Stimulated activated CD4-positive, alpha-beta T cell treated with anti-CD3 and anti-CD28 coated beads, Interleukin-4, amount 100 ng/mL, for 1 hour (primary cell): ENCODE data around the gene S100B.
A peak's percentile ranks its signal among the peaks of the same experiment; 100 is the strongest.

Experiments used
- DNase-seq: peaks from one replicate; pipeline ENCODE4 v3.0.0-alpha.2; 2020

The S100B gene

DNA sequence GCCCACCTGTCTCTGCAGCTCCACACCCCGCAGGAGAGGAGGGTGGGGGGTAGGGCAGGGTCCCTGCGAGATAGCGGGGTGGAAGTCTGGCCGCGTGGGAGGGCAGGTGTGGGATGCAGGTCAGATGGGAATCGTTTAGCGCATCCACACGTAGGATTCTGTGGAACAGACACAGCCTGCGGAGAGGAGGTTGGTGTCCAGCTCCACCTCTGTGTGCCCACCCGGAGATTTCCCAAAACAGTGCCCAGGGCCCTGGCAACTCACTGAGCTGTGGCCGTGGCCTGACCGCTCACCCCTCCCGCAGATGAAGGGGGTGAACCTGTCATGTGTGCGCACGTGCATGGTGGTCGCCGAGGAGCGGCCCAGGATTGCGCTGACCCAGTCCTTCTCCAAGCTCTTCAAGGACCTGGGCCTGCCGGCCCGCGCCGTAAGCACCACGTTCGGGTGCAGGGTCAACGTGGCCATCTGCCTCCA is 46.9 kb downstream of the S100B start:
- DNase-seq: no peak

DNA sequence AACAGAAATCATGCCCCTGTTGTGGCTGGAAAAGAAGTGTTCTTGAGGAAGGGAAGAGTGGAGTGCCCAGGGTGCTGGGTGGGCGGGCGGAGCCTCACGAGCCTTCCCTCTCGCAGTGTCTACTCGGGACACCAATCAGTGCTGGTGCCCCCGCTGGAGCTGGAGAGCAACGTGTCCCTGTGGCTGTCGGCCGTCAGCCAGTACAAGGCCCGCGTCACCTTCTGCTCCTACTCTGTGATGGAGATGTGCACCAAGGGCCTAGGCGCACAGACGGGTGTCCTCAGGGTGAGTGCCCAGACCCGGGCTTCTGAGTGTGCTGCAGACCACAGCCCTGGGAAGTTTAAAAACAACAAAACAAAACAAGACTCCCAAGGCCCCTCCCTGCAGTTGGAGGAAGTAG is 47.4 kb downstream of the S100B start:
- no peak for DNase-seq

DNA sequence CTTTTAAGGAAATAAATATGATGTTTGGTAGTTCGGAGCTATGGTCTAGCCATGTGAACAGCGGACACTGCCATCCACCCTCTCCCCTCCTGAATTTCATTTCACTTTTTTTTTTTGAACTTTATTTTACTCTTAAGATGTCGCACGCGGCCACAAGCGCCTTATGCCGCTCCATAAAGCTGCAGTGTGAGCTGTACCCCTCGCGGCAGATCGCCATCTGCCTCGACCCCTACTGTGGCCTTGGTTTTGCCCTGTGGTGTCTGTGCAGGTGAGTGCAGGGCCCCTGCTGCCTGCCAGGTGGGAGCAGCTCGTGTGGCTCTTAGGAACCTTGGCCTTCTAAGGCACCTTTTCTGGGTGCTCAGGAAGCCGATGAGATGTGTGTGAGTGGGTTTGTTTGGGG is 48.1 kb downstream of the S100B start:
- no peak for DNase-seq

DNA sequence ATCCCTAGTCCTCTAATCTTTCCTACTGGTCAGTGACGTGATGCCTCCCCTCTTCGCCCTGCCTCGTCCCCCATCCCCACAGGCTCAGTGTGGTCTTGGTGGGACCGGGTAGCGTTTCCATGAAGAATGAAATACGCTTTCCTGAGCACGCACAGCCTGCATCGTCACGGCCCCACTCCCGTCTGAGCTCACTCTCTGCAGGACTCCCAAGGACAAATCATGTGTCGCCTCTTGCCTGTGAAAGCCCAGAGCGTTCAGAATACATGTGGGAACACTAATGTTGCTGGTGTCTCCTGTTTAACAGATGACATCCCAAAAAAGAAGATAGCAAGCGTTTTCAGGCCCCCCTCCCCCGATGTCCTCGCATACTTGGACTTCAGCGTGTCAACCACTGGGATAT is 49.2 kb downstream of the S100B start:
- DNase-seq: no peak

DNA sequence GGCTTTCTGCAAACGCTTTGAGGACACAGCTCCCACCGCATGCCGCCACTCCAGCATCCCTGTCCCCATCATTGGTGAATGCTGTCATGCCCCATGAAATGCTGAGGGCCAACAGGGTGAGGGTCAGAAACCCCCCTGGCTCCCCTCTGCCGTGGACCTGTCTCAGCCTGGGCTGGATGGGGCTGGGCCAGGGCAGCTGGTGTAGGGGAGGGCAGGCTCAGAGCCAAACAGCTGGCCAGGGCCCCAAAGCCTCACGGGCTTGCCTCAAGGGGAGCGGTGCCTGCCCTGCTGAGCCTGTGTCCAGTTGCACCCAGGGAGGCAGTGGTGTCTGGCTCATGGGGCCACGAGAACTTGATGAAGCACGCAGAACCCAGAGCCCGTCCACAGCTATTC is 49.7 kb downstream of the S100B start:
- DNase-seq: no peak

DNA sequence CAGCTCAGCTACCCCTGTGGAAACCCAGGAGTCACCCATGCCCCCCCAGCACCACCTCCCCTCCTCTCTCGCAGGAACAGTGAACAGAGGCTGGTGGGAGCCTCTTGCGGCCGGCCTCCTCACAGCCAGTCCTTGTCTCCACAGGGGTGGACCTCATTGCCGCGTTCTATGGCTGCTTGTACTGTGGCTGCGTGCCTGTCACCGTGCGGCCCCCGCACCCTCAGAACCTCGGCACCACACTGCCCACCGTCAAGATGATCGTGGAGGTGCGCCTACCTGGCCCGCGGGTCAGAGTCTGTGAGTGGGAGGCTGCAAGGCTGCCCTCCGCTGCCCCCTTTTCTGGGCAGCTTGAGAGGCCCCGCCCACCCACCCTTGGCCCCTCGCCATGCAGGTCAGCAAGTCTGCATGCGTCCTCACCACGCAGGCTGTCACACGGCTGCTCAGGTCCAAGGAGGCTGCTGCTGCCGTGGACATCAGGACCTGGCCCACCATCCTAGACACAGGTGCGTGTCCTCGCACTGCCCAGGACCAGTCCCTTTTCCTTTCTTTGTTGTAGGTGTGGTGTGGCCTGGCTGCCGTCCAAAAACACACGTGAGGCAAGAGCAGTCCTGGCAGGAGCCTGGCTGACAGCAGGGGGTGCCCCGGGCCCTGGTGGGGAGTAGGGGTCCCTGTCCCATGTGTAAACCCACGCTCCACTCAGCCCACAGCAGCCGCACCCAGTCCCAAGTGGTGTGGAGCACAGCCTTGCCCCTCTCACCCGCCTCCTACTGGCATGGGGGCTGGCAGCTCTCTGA is 50.3 kb downstream of the S100B start:
- DNase-seq: no peak

DNA sequence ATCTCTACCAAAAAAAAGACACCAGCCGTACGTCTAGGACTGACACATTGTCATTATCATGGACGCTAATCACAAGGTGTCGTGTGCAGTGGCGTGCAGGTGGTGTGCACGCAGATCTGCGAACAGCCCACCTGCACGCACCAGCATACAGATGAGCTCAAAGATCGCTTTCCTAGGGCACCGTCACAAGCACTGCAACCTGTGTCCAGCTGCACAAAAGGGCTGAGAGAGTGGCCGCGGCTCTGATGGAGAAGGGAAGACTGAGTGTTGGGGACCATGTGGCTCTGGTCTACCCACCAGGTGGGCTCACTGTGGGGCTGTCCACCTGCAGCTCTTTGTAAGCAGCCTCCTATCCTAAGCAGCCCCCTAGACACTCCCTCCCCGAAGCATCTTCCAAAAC is 50.9 kb downstream of the S100B start:
- no peak for DNase-seq

DNA sequence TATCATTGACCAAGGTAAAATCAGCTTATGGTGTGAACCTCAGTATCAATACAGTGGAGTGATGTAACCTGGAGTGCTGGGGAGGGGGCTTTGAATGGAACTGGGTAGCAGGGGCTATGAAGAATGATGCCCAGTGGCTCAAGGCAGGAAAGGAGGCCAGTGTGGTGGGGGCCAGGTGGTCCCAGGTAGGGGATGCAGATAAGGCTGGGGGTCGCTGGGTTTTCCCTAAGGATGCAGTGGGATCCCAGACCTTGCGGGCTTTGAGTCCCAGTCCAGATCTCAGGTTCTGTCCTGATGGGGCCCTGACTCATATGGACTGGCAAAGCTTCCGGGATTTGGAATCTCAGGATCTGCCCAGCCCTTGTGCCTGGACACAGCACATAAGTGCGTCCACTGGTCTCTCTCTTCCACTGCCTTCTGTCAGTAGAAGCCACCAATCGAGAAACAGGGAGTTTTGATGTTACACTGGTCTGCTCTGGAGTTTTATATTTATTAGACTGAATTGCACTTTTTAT is 52.0 kb downstream of the S100B start:
- no peak for DNase-seq

DNA sequence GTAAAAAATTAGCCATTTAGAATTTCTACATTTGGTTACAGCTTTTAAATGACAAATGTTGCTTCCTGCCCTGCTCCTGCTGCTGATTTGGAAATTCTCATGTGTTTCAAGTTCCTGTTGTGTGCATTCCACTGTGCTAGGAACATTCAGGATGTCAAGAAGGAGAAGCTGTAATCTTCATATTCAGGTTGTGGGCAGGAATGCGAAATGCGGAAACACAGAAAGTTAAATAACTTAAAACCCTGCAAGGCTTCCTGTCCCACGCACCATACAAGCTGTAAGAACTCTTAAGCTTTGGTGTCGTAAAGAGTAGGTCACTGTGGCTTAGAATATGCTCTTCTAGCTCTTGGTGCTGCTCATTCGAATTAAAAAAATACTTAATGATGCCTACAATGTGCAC is 52.6 kb downstream of the S100B start:
- no peak for DNase-seq

DNA sequence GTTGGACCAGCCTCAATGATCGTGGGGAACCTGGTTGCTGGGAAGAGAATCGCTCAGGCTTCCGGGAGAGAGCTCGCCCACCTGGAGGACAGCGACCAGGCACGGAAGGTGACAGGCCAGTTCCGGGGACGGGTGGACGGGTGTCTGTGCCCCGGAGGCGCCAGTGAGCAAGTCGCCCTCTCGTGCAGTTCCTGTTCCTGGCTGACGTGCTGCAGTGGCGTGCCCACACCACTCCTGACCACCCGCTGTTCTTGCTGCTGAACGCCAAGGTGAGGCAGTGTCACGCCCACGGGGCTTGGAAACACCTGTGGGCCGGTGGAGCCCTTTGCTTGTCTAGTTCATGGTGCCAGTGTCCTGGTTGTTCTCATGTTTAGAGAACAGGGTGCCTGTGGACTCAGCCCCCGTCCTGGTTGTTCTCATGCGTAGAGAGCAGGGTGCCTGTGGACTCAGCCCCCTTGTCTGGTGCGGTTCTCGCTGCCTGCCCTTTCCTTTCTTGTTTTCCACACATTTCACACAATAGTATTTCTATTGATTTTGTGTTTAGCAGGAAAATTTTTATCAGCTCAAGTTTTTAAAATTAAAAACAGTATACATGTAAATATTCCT is 53.1 kb downstream of the S100B start:
- peak; percentile 44 for DNase-seq

DNA sequence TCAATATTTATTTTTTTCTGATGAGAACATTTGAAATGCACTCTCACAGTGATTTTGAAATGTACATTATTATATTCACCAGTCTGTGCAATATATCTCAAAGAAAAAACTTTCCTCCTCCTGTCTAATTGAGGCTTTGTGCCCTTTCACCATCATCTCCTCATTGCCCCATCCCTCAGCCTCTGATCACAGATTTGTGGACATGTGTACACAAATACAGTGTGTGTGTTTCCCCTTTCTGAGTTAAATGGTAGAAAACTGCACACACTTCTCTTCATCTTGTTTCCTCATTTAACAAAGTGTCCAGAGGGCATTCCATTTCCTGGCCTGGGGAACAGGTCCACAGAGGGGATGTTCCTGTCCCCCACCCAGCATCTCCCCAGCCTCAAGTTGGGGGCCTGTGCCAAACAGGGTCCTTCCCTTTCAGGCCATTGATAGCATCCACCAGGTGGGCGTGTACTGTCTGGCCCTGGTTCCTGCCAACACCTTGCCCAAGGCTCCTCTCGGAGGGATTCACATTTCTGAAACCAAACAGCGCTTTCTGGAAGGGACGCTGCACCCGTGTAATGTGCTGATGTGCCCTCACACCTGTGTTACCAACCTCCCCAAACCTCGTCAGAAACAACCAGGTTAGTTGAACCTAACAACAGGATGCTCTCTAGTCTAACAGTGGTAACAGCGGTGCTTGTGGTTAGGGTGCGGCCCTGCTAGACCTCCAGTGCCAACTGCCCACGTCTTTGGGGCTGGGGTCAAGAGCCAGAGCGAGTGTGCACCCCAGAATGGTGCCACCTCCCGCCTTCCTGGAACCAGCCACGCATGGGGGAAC is 54.6 kb downstream of the S100B start:
- DNase-seq: no peak

DNA sequence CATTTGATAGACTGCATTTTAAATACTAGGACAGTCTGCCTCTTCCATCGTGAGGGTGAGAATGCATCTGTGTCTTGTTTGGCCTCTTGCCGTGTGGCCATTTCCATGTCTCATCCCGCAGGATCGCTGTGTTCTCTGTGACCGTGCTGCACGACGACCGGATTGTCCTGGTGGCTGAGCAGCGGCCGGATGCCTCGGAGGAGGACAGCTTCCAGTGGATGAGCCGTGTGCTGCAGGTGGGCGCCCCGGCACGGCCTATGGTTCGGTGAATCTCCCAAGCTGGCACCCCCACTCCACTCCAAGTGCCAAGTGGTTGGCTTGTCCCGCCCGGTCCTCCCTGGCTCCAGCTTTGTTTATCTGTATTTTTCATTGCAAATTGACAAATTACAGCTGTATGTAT is 55.2 kb downstream of the S100B start:
- no peak for DNase-seq
